GM12873 (cell line): ENCODE data around the gene COLEC12.

ENCODE experiments used
- CTCF ChIP-seq: IDR thresholded peaks from 2 replicates; pipeline ENCODE4 v1.5.1; 2012; ENCODE audit warnings: low read depth, mild to moderate bottlenecking, moderate library complexity, low read length, control low read depth; ENCODE audit not compliant: insufficient read depth; ENCODE audit errors: missing control alignments

Gene COLEC12

GRCh38 chr18:378079-378478 lies 122.4 kb downstream of the COLEC12 start:
- TF ChIP-seq CTCF: no peak

GRCh38 chr18:377088-377487 lies 123.4 kb downstream of the COLEC12 start:
- TF ChIP-seq CTCF: no peak

- no peak for TF ChIP-seq CTCF
Observed at GRCh38 chr18:376311-376710, 124.2 kb downstream of the COLEC12 start.

- no peak for TF ChIP-seq CTCF
Observed at GRCh38 chr18:374721-375168, 125.8 kb downstream of the COLEC12 start.

- no peak for TF ChIP-seq CTCF
Observed at GRCh38 chr18:373780-374179, 126.7 kb downstream of the COLEC12 start.

GRCh38 chr18:371609-371982 lies 128.9 kb downstream of the COLEC12 start:
- TF ChIP-seq CTCF: no peak

GRCh38 chr18:370751-371608 lies 129.5 kb downstream of the COLEC12 start:
- no peak for TF ChIP-seq CTCF
